Smooth muscle cell (in vitro differentiated cells): ENCODE measurements around the gene CSF2RB. TPM values are rescaled to one million over a fixed set of nuclear protein-coding genes. Genes with fewer than 3 reads are reported as not detected.

Experiments used
- DNase-seq: peaks from one replicate; lab custom pipeline; 2025; ENCODE audit not compliant: unreplicated experiment; lab: John Stamatoyannopoulos, UW
- H2AFZ ChIP-seq: fragments of 200-600 bp; sonication (generic); 2 replicates; pipeline ENCODE4 v1.6.0; 2016; ENCODE audit warnings: antibody characterized with exemption, low read depth, mild to moderate bottlenecking
- H3F3A ChIP-seq: fragments of 200-600 bp; sonication (generic); 2 replicates; pipeline ENCODE4 v1.6.0; 2017; ENCODE audit warnings: antibody characterized with exemption, low read depth
- H3K27ac ChIP-seq: fragments of 200-600 bp; sonication (generic); 2 replicates; pipeline ENCODE4 v1.5.1; 2016; ENCODE audit warnings: low read depth, mild to moderate bottlenecking
- H3K27me3 ChIP-seq: fragments of 200-600 bp; sonication (generic); 2 replicates; pipeline ENCODE4 v1.6.1; 2016; ENCODE audit warnings: low read depth, mild to moderate bottlenecking
- H3K36me3 ChIP-seq: fragments of 200-600 bp; sonication (generic); 2 replicates; pipeline ENCODE4 v1.5.1; 2016; ENCODE audit warnings: low read depth
- H3K4me1 ChIP-seq: fragments of 200-600 bp; sonication (generic); 2 replicates; pipeline ENCODE4 v1.5.1; 2016; ENCODE audit warnings: low read depth
- H3K4me2 ChIP-seq: fragments of 200-600 bp; sonication (generic); 2 replicates; pipeline ENCODE4 v1.6.0; 2016; ENCODE audit warnings: mild to moderate bottlenecking
- H3K4me3 ChIP-seq: fragments of 200-600 bp; sonication (generic); 2 replicates; pipeline ENCODE4 v1.5.1; 2016; ENCODE audit warnings: mild to moderate bottlenecking
- H3K79me2 ChIP-seq: fragments of 200-600 bp; sonication (generic); 2 replicates; pipeline ENCODE4 v1.6.0; 2016; ENCODE audit warnings: low read depth, mild to moderate bottlenecking
- H3K9ac ChIP-seq: fragments of 200-600 bp; sonication (generic); 2 replicates; pipeline ENCODE4 v1.6.0; 2016; ENCODE audit warnings: low read depth
- H3K9me3 ChIP-seq: fragments of 200-600 bp; sonication (generic); replicated peaks from 2 replicates; pipeline ENCODE4 v1.5.1; 2016; ENCODE audit warnings: low read depth
- H4K20me1 ChIP-seq: fragments of 200-600 bp; sonication (generic); 2 replicates; pipeline ENCODE4 v1.6.0; 2016; ENCODE audit warnings: low read depth
- whole genome bisulfite sequencing: methylation state at CpG from one replicate; pipeline ENCODE4 v1.1.7; 2016; ENCODE audit warnings: low lambda C conversion rate; 5-methylcytosine and 5-hydroxymethylcytosine counted together
- polyA plus RNA-seq: library from polyadenylated mRNA; unstranded; fragments of >200 nt; fragmentation: Nextera tagmentation; extraction: Ambion mirVana; gene quantifications from 2 replicates; pipeline ENCODE4 v1.2.1, GENCODE V29; 2016
- total RNA-seq: library from RNA; depleted of rRNA; stranded (reverse); fragments of >200 nt; gene quantifications from 2 replicates; pipeline ENCODE4 v1.2.3, GENCODE V29; 2014
- TF ChIP-seq, protein P1 (sequence below): fragments of 200-600 bp; sonication (generic); IDR thresholded peaks from 2 replicates; pipeline ENCODE4 v1.5.1; 2017; ENCODE audit warnings: borderline replicate concordance, mild to moderate bottlenecking, antibody characterized with exemption; ENCODE audit not compliant: insufficient read depth, poor library complexity, severe bottlenecking

CSF2RB gene
- total and polyA plus RNA-seq, 2 experiments from 2014 or later, result 0.43 TPM; not detected in 1

DNA sequence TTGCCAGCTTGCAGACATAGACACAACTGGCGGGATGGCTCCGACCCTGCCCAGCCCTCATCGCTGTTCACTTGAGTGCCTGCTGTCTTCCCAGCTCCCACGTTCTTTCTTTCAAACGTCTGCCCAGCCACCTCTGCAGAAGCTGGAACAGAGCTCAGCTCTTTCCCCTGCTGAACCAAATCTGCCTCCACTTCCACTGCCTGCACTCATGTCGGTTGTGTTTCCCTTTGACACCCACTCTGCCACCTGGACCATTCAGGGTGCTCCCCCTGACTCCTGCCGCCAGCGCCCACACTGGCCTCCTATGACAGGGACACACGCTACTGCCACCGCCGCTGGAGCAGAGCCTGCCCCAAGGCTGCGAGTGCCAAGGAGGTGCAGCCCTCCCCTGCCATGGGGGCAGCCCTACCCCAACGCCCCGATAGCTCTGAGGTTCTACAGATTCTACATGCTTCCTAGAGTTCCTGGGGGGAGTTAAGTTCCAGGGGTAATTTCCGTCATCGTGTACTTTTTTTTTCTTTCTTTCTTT is 67.9 kb downstream of the CSF2RB start:
- Histone ChIP-seq H3K27me3 (no peaks in the 10 kb centered on the region), H3K79me2 (no peaks in the 10 kb centered on the region), H2AFZ (no peak overlapping the region), H3K4me2 (no peak overlapping the region), H3K27ac (no peak overlapping the region), H3K36me3 (no peaks in the 10 kb centered on the region), H4K20me1 (no peaks in the 10 kb centered on the region), H3F3A (no peaks in the 10 kb centered on the region), H3K4me3 (no peak overlapping the region), H3K9me3 (no peaks in the 10 kb centered on the region), H3K4me1 (no peaks in the 10 kb centered on the region), H3K9ac (no peak overlapping the region)
- TF ChIP-seq, protein P1, sequence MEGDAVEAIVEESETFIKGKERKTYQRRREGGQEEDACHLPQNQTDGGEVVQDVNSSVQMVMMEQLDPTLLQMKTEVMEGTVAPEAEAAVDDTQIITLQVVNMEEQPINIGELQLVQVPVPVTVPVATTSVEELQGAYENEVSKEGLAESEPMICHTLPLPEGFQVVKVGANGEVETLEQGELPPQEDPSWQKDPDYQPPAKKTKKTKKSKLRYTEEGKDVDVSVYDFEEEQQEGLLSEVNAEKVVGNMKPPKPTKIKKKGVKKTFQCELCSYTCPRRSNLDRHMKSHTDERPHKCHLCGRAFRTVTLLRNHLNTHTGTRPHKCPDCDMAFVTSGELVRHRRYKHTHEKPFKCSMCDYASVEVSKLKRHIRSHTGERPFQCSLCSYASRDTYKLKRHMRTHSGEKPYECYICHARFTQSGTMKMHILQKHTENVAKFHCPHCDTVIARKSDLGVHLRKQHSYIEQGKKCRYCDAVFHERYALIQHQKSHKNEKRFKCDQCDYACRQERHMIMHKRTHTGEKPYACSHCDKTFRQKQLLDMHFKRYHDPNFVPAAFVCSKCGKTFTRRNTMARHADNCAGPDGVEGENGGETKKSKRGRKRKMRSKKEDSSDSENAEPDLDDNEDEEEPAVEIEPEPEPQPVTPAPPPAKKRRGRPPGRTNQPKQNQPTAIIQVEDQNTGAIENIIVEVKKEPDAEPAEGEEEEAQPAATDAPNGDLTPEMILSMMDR, result no peak
- DNase-seq, result no peak
- 94% methylated on average over 16 of the region's 16 CpGs for WGBS

DNA sequence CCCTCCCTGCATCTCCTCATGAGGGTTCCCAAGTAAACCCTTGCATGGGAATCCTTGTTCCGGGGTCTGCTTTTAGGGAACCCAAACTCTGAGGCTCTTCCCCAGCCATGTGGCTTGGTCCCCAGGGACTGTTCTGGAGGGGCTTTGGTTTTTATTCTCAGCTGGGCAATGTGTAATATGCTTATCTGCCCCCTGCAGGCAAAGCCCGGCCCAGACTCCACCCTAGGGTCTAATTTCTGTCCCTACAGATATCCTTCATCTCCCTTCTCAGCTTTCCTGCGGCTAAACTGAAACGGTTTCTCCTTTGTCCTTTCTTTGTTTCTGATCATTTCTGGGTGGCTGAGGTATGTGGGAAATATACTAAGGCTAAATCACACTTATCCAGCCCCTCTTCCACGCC is 68.7 kb downstream of the CSF2RB start:
- Histone ChIP-seq H3K79me2 (no peaks in the 10 kb centered on the region), H3K4me3 (no peak overlapping the region), H3F3A (no peaks in the 10 kb centered on the region), H3K27ac (no peak overlapping the region), H3K9me3 (no peaks in the 10 kb centered on the region), H4K20me1 (no peaks in the 10 kb centered on the region), H3K36me3 (no peaks in the 10 kb centered on the region), H3K4me1 (no peaks in the 10 kb centered on the region), H3K4me2 (no peak overlapping the region), H3K9ac (no peak overlapping the region), H2AFZ (no peak overlapping the region), H3K27me3 (no peaks in the 10 kb centered on the region)
- WGBS, result 84% methylated on average over 5 of the region's 5 CpGs
- TF ChIP-seq, protein P1, result no peak
- DNase-seq, result no peak

DNA sequence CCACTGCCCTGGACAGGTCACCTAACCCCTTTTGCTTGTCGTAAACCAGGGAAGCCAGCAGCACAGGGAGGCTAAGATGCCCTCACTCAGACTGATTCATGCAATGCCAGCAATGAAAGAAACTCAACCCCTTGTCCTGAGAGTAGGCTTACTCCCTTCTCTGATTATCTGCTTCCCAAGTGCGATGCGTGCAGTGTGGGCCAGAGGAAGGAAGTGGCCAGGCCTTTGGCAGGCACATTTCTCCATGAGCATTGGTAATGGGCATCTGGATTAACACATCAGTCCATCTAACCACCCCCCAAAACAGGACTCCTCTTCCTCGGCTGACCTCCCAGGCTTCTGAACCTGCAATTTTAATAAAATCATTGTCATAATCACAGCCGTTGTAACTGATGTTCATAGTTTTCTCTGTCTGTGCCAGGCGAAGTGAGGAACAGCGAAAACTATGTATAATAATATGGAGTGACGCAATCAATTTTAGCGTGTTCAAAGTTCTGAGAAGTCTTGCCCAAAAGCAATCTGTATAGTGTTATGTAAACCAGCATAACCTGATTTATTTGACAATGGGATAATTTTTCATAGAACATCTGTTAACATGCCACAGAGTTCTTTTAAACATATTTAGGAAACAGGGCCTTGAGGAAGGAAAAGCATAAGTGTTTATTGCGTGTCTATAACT is 71.9 kb downstream of the CSF2RB start:
- H3K4me3 ChIP-seq, result no peak overlapping the region
- no peaks in the 10 kb centered on the region for H3F3A ChIP-seq
- no peak overlapping the region for H2AFZ ChIP-seq
- no peaks in the 10 kb centered on the region for H3K9me3 ChIP-seq
- 97% methylated on average over 10 of the region's 10 CpGs for WGBS
- H3K79me2 ChIP-seq, result no peaks in the 10 kb centered on the region
- no peak overlapping the region for H3K4me2 ChIP-seq
- H3K27ac ChIP-seq, result no peak overlapping the region
- H4K20me1 ChIP-seq, result no peaks in the 10 kb centered on the region
- H3K4me1 ChIP-seq, result no peaks in the 10 kb centered on the region
- TF ChIP-seq, protein P1, result no peak
- H3K27me3 ChIP-seq, result peaks cover 4% of the 10 kb centered on the region
- no peaks in the 10 kb centered on the region for H3K36me3 ChIP-seq
- no peak for DNase-seq
- H3K9ac ChIP-seq, result no peak overlapping the region

DNA sequence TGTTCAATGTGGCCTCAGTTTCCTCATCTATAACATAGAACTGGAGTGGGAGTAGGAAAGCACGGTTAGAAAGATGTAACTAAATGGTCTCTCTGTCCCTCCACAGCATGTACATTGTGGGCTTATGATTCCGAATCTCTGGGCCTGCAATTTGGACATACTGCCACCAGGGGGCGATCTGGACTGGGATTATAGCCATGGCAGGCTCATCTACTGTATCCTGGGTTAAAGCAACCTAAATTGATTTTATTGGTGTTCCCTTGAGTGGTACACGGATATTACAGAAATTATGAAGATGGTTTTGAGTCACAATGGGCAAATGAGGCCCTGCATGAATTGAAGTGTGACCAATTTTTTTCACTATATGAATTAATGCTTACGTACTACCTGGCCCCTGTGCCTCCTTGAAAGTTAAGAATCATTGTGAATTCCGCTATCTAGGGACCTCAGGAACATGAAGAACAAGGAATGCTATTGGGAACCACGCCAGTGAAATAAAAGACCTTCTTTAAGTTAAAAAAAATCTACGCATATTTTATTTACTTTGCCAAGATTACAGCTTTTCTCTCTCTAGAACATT is 72.9 kb downstream of the CSF2RB start:
- Histone ChIP-seq H3K27ac (no peak overlapping the region), H4K20me1 (no peaks in the 10 kb centered on the region), H3K9me3 (no peaks in the 10 kb centered on the region), H3K4me3 (no peak overlapping the region), H3K9ac (no peak overlapping the region), H3K79me2 (no peaks in the 10 kb centered on the region), H3K27me3 (peaks cover 4% of the 10 kb centered on the region), H3K4me1 (no peaks in the 10 kb centered on the region), H2AFZ (no peak overlapping the region), H3K4me2 (no peak overlapping the region), H3F3A (no peaks in the 10 kb centered on the region), H3K36me3 (no peaks in the 10 kb centered on the region)
- TF ChIP-seq, protein P1, result peak; percentile 55
- 64% methylated on average over 8 of the region's 8 CpGs for WGBS
- no peak for DNase-seq
